ENCODE data around the gene CDCA7L. TPM values are rescaled to one million over a fixed set of nuclear protein-coding genes. Genes with fewer than 3 reads are reported as not detected.
A peak's percentile ranks its signal among the peaks of the same experiment; 100 is the strongest.

CDCA7L gene
- total RNA-seq, result 102 and 113 TPM in 2 replicates

GRCh38 chr7:21945454-21946221 lies at the start of gene CDCA7L:
TSS of gene CDCA7L (minus strand) at chr7:21945899. CDS start at chr7:21945804, 95 bp downstream.
- Mint-ChIP-seq H3K27me3 (ENCODE audit: insufficient read depth) (peaks cover 16% of the 10 kb centered on the region), H3K9me3 (no peaks in the 10 kb centered on the region), H3K27ac (peak within 1 kb of the TSS; percentile 95), H3K4me3 (peak within 1 kb of the TSS; percentile 94), H3K4me1 (ENCODE audit: low read depth) (peaks cover 69% of the 10 kb centered on the region), H3K36me3 (ENCODE audit: low read depth) (peaks cover 15% of the 10 kb centered on the region)
- DNase-seq (ENCODE audit: low spot score), result peak; percentile 54
- intact Hi-C loops (cut with micrococcal nuclease), result loop anchor here (2.0 to 10.0 kb wide), 6 partner anchors 55 to 1235 kb away; partner anchors contain the start of gene HYCC1

- Mint-ChIP-seq H3K36me3 (ENCODE audit: low read depth) (no peaks in the 10 kb centered on the region), H3K4me3 (no peak overlapping the region), H3K27me3 (ENCODE audit: insufficient read depth) (peaks cover 8% of the 10 kb centered on the region), H3K27ac (no peak overlapping the region), H3K4me1 (ENCODE audit: low read depth) (no peaks in the 10 kb centered on the region), H3K9me3 (no peaks in the 10 kb centered on the region)
- no peak for DNase-seq (ENCODE audit: low spot score)
- intact Hi-C loops (cut with micrococcal nuclease), result no loop called here
Observed at GRCh38 chr7:21986096-21986495, 40.4 kb upstream of the CDCA7L start.

GRCh38 chr7:21984042-21984441 lies 38.3 kb upstream of the CDCA7L start:
- intact Hi-C loops (cut with micrococcal nuclease), result no loop called here
- Mint-ChIP-seq H3K9me3 (no peaks in the 10 kb centered on the region), H3K27me3 (ENCODE audit: insufficient read depth) (peaks cover 9% of the 10 kb centered on the region), H3K4me3 (no peak overlapping the region), H3K36me3 (ENCODE audit: low read depth) (no peaks in the 10 kb centered on the region), H3K27ac (no peak overlapping the region), H3K4me1 (ENCODE audit: low read depth) (no peaks in the 10 kb centered on the region)
- DNase-seq (ENCODE audit: low spot score), result no peak

- Mint-ChIP-seq H3K4me3 (no peak overlapping the region), H3K36me3 (ENCODE audit: low read depth) (no peaks in the 10 kb centered on the region), H3K9me3 (no peaks in the 10 kb centered on the region), H3K27me3 (ENCODE audit: insufficient read depth) (peaks cover 9% of the 10 kb centered on the region), H3K4me1 (ENCODE audit: low read depth) (no peaks in the 10 kb centered on the region), H3K27ac (no peak overlapping the region)
- no peak for DNase-seq (ENCODE audit: low spot score)
- intact Hi-C loops (cut with micrococcal nuclease), result no loop called here
Observed at GRCh38 chr7:21983056-21983455, 37.4 kb upstream of the CDCA7L start.

GRCh38 chr7:21981524-21981923 lies 35.8 kb upstream of the CDCA7L start:
- H3K27me3 Mint-ChIP-seq (ENCODE audit: insufficient read depth), result peaks cover 9% of the 10 kb centered on the region
- no peak overlapping the region for H3K27ac Mint-ChIP-seq
- intact Hi-C loops (cut with micrococcal nuclease), result no loop called here
- DNase-seq (ENCODE audit: low spot score), result no peak
- H3K4me1 Mint-ChIP-seq (ENCODE audit: low read depth), result no peaks in the 10 kb centered on the region
- H3K4me3 Mint-ChIP-seq, result no peak overlapping the region
- H3K9me3 Mint-ChIP-seq, result no peaks in the 10 kb centered on the region
- H3K36me3 Mint-ChIP-seq (ENCODE audit: low read depth), result no peaks in the 10 kb centered on the region

- Mint-ChIP-seq H3K36me3 (ENCODE audit: low read depth) (no peaks in the 10 kb centered on the region), H3K4me1 (ENCODE audit: low read depth) (no peaks in the 10 kb centered on the region), H3K27ac (no peak overlapping the region), H3K27me3 (ENCODE audit: insufficient read depth) (peaks cover 9% of the 10 kb centered on the region), H3K4me3 (no peak overlapping the region), H3K9me3 (no peaks in the 10 kb centered on the region)
- no peak for DNase-seq (ENCODE audit: low spot score)
- intact Hi-C loops (cut with micrococcal nuclease), result no loop called here
Observed at GRCh38 chr7:21980926-21981500, 35.3 kb upstream of the CDCA7L start.

- intact Hi-C loops (cut with micrococcal nuclease), result no loop called here
- H3K36me3 Mint-ChIP-seq (ENCODE audit: low read depth), result no peaks in the 10 kb centered on the region
- peaks cover 6% of the 10 kb centered on the region for H3K4me1 Mint-ChIP-seq (ENCODE audit: low read depth)
- no peaks in the 10 kb centered on the region for H3K9me3 Mint-ChIP-seq
- peaks cover 14% of the 10 kb centered on the region for H3K27me3 Mint-ChIP-seq (ENCODE audit: insufficient read depth)
- H3K27ac Mint-ChIP-seq, result no peak overlapping the region
- no peak overlapping the region for H3K4me3 Mint-ChIP-seq
- DNase-seq (ENCODE audit: low spot score), result no peak
Observed at GRCh38 chr7:21972397-21972784, 26.7 kb upstream of the CDCA7L start.

GRCh38 chr7:21971780-21972396 lies 26.2 kb upstream of the CDCA7L start:
- Mint-ChIP-seq H3K4me1 (ENCODE audit: low read depth) (peaks cover 6% of the 10 kb centered on the region), H3K9me3 (no peaks in the 10 kb centered on the region), H3K27me3 (ENCODE audit: insufficient read depth) (peaks cover 14% of the 10 kb centered on the region), H3K36me3 (ENCODE audit: low read depth) (no peaks in the 10 kb centered on the region), H3K27ac (no peak overlapping the region), H3K4me3 (no peak overlapping the region)
- DNase-seq (ENCODE audit: low spot score), result no peak
- intact Hi-C loops (cut with micrococcal nuclease), result no loop called here

- intact Hi-C loops (cut with micrococcal nuclease), result no loop called here
- no peak overlapping the region for H3K27ac Mint-ChIP-seq
- H3K27me3 Mint-ChIP-seq (ENCODE audit: insufficient read depth), result peaks cover 11% of the 10 kb centered on the region
- H3K9me3 Mint-ChIP-seq, result no peaks in the 10 kb centered on the region
- H3K4me3 Mint-ChIP-seq, result no peak overlapping the region
- no peak for DNase-seq (ENCODE audit: low spot score)
- H3K4me1 Mint-ChIP-seq (ENCODE audit: low read depth), result peaks cover 6% of the 10 kb centered on the region
- H3K36me3 Mint-ChIP-seq (ENCODE audit: low read depth), result no peaks in the 10 kb centered on the region
Observed at GRCh38 chr7:21969822-21970221, 24.1 kb upstream of the CDCA7L start.

GRCh38 chr7:21967598-21968003 lies 21.9 kb upstream of the CDCA7L start:
- Mint-ChIP-seq H3K27me3 (ENCODE audit: insufficient read depth) (peaks cover 6% of the 10 kb centered on the region), H3K36me3 (ENCODE audit: low read depth) (no peaks in the 10 kb centered on the region), H3K4me1 (ENCODE audit: low read depth) (peaks cover 6% of the 10 kb centered on the region), H3K9me3 (no peaks in the 10 kb centered on the region), H3K4me3 (no peak overlapping the region), H3K27ac (no peak overlapping the region)
- intact Hi-C loops (cut with micrococcal nuclease), result no loop called here
- DNase-seq (ENCODE audit: low spot score), result no peak

GRCh38 chr7:21966271-21966670 lies 20.6 kb upstream of the CDCA7L start:
- intact Hi-C loops (cut with micrococcal nuclease), result no loop called here
- Mint-ChIP-seq H3K36me3 (ENCODE audit: low read depth) (no peaks in the 10 kb centered on the region), H3K4me3 (no peak overlapping the region), H3K9me3 (no peaks in the 10 kb centered on the region), H3K27ac (no peak overlapping the region), H3K27me3 (ENCODE audit: insufficient read depth) (peaks cover 6% of the 10 kb centered on the region), H3K4me1 (ENCODE audit: low read depth) (peaks cover 6% of the 10 kb centered on the region)
- DNase-seq (ENCODE audit: low spot score), result no peak

- DNase-seq (ENCODE audit: low spot score), result no peak
- H3K36me3 Mint-ChIP-seq (ENCODE audit: low read depth), result no peaks in the 10 kb centered on the region
- H3K9me3 Mint-ChIP-seq, result no peaks in the 10 kb centered on the region
- H3K4me1 Mint-ChIP-seq (ENCODE audit: low read depth), result peaks cover 6% of the 10 kb centered on the region
- H3K27me3 Mint-ChIP-seq (ENCODE audit: insufficient read depth), result peaks cover 6% of the 10 kb centered on the region
- no peak overlapping the region for H3K4me3 Mint-ChIP-seq
- intact Hi-C loops (cut with micrococcal nuclease), result no loop called here
- no peak overlapping the region for H3K27ac Mint-ChIP-seq
Observed at GRCh38 chr7:21965291-21965690, 19.6 kb upstream of the CDCA7L start.

- Mint-ChIP-seq H3K27ac (no peak overlapping the region), H3K9me3 (no peaks in the 10 kb centered on the region), H3K4me1 (ENCODE audit: low read depth) (peaks cover 4% of the 10 kb centered on the region), H3K27me3 (ENCODE audit: insufficient read depth) (peaks cover 6% of the 10 kb centered on the region), H3K4me3 (no peak overlapping the region), H3K36me3 (ENCODE audit: low read depth) (no peaks in the 10 kb centered on the region)
- intact Hi-C loops (cut with micrococcal nuclease), result no loop called here
- no peak for DNase-seq (ENCODE audit: low spot score)
Observed at GRCh38 chr7:21962677-21963076, 17.0 kb upstream of the CDCA7L start.

All from activated T-helper 1 cell treated with anti-CD3 and anti-CD28 coated beads, Interleukin-12 subunit alpha, Interleukin-12 subunit beta, Interleukin-2, Interleukin-4 antibody, amounts not matched to agents 30 ng/mL and 10 ng/mL and 1 ng/mL, durations not matched to agents 14 hours and 24 hours and 36 hours (primary cell).